ENCODE results near the gene ZNF236.

DNA sequence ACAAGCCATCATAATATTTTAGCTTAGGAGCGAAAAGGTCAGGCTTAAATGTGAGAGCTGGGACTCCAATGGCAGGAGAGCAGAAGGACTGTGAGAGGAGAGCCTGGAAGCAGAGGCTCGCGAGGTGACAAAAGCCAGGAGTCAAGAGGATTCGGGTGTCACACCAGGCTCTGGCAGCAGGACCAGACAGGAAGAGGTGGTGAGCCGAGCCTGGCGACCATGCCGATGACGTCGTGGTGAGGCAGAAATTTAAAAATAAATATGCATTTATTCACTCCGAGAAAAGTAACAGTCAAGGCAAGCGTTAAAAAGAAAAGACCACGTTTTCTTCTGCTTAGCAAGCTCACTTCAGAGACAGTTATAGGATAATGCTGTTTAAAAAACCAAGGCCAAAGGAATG, 31.3 kb upstream of the ZNF236 start:
- TF ChIP-seq POLR2AphosphoS5 (IDR thresholded peaks at IDR 0.05) = no peak
- TF ChIP-seq, protein P1, sequence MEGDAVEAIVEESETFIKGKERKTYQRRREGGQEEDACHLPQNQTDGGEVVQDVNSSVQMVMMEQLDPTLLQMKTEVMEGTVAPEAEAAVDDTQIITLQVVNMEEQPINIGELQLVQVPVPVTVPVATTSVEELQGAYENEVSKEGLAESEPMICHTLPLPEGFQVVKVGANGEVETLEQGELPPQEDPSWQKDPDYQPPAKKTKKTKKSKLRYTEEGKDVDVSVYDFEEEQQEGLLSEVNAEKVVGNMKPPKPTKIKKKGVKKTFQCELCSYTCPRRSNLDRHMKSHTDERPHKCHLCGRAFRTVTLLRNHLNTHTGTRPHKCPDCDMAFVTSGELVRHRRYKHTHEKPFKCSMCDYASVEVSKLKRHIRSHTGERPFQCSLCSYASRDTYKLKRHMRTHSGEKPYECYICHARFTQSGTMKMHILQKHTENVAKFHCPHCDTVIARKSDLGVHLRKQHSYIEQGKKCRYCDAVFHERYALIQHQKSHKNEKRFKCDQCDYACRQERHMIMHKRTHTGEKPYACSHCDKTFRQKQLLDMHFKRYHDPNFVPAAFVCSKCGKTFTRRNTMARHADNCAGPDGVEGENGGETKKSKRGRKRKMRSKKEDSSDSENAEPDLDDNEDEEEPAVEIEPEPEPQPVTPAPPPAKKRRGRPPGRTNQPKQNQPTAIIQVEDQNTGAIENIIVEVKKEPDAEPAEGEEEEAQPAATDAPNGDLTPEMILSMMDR (IDR thresholded peaks at IDR 0.05) = no peak
